PFSK-1 (cell line): Measurements from ENCODE around the gene GABRR1.

Experiments
- FOXP2 ChIP-seq: optimal IDR thresholded peaks from 2 replicates; pipeline ENCODE3; 2011; ENCODE audit warnings: borderline replicate concordance, control low read depth, inconsistent platforms; ENCODE audit not compliant: insufficient read depth; ENCODE audit errors: extremely low read length, extremely low read depth
- TAF1 ChIP-seq: IDR thresholded peaks from 2 replicates; pipeline ENCODE4 v1.6.1; 2012; ENCODE audit warnings: low read length, control low read depth, borderline replicate concordance; ENCODE audit not compliant: insufficient read depth

- TF ChIP-seq TAF1 = no peak
- no peak for TF ChIP-seq FOXP2
These were observed 85.6 kb downstream of the GABRR1 start for GRCh38 chr6:89131599-89131998.
